ENCODE measurements around the gene EYS.
"Not testable (repeated sequence)": the region's sequence is repeated elsewhere in the genome, so short reads cannot be mapped to it uniquely, and the experiment has no call there.

EYS gene

GRCh38 chr6:64254558-64254957 lies 1452.5 kb downstream of the EYS start:
- Mint-ChIP-seq H3K36me3 (ENCODE audit: low read depth) (no peaks in the 10 kb centered on the region), H3K9me3 (no peaks in the 10 kb centered on the region), H3K27me3 (ENCODE audit: low read depth, poor library complexity) (no peaks in the 10 kb centered on the region), H3K4me1 (no peaks in the 10 kb centered on the region), H3K27ac (no peak overlapping the region), H3K4me3 (no peak overlapping the region)
- TF ChIP-seq CTCF (IDR thresholded peaks at IDR 0.05): no peak
- DNase-seq: no peak

- DNase-seq: no peak
- Mint-ChIP-seq H3K27ac (no peak overlapping the region), H3K4me1 (no peaks in the 10 kb centered on the region), H3K9me3 (no peaks in the 10 kb centered on the region), H3K27me3 (ENCODE audit: low read depth, poor library complexity) (no peaks in the 10 kb centered on the region), H3K4me3 (no peak overlapping the region), H3K36me3 (ENCODE audit: low read depth) (no peaks in the 10 kb centered on the region)
- TF ChIP-seq CTCF (IDR thresholded peaks at IDR 0.05): no peak
These were observed 1454.8 kb downstream of the EYS start for GRCh38 chr6:64252256-64252655.

- H3K27me3 Mint-ChIP-seq (ENCODE audit: low read depth, poor library complexity): no peaks in the 10 kb centered on the region
- H3K4me1 Mint-ChIP-seq: no peaks in the 10 kb centered on the region
- H3K36me3 Mint-ChIP-seq (ENCODE audit: low read depth): no peaks in the 10 kb centered on the region
- no peak overlapping the region for H3K4me3 Mint-ChIP-seq
- no peak overlapping the region for H3K27ac Mint-ChIP-seq
- no peak for DNase-seq
- H3K9me3 Mint-ChIP-seq: peaks cover 4% of the 10 kb centered on the region
- no peak for TF ChIP-seq CTCF (IDR thresholded peaks at IDR 0.05)
These were observed 1456.9 kb downstream of the EYS start for GRCh38 chr6:64250126-64250525.

GRCh38 chr6:64249115-64249514 lies 1457.9 kb downstream of the EYS start:
- no peak for TF ChIP-seq CTCF (IDR thresholded peaks at IDR 0.05)
- no peak overlapping the region for H3K4me3 Mint-ChIP-seq
- no peaks in the 10 kb centered on the region for H3K36me3 Mint-ChIP-seq (ENCODE audit: low read depth)
- H3K27ac Mint-ChIP-seq: no peak overlapping the region
- peaks cover 4% of the 10 kb centered on the region for H3K9me3 Mint-ChIP-seq
- no peak for DNase-seq
- no peaks in the 10 kb centered on the region for H3K4me1 Mint-ChIP-seq
- H3K27me3 Mint-ChIP-seq (ENCODE audit: low read depth, poor library complexity): no peaks in the 10 kb centered on the region

GRCh38 chr6:64243618-64244017 lies 1463.4 kb downstream of the EYS start:
- no peak for TF ChIP-seq CTCF (IDR thresholded peaks at IDR 0.05)
- H3K4me3 Mint-ChIP-seq: no peak overlapping the region
- no peaks in the 10 kb centered on the region for H3K27me3 Mint-ChIP-seq (ENCODE audit: low read depth, poor library complexity)
- H3K27ac Mint-ChIP-seq: no peak overlapping the region
- no peaks in the 10 kb centered on the region for H3K4me1 Mint-ChIP-seq
- no peaks in the 10 kb centered on the region for H3K36me3 Mint-ChIP-seq (ENCODE audit: low read depth)
- DNase-seq: no peak
- H3K9me3 Mint-ChIP-seq: peaks cover 26% of the 10 kb centered on the region

GRCh38 chr6:64238908-64239307 lies 1468.1 kb downstream of the EYS start:
- H3K4me3 Mint-ChIP-seq; H3K36me3 Mint-ChIP-seq (ENCODE audit: low read depth); H3K4me1 Mint-ChIP-seq; DNase-seq; H3K27ac Mint-ChIP-seq; H3K27me3 Mint-ChIP-seq (ENCODE audit: low read depth, poor library complexity): not testable (repeated sequence)
- H3K9me3 Mint-ChIP-seq: peaks cover 25% of the 10 kb centered on the region
